ENCODE results near the gene CES2.

Gene CES2

DNA sequence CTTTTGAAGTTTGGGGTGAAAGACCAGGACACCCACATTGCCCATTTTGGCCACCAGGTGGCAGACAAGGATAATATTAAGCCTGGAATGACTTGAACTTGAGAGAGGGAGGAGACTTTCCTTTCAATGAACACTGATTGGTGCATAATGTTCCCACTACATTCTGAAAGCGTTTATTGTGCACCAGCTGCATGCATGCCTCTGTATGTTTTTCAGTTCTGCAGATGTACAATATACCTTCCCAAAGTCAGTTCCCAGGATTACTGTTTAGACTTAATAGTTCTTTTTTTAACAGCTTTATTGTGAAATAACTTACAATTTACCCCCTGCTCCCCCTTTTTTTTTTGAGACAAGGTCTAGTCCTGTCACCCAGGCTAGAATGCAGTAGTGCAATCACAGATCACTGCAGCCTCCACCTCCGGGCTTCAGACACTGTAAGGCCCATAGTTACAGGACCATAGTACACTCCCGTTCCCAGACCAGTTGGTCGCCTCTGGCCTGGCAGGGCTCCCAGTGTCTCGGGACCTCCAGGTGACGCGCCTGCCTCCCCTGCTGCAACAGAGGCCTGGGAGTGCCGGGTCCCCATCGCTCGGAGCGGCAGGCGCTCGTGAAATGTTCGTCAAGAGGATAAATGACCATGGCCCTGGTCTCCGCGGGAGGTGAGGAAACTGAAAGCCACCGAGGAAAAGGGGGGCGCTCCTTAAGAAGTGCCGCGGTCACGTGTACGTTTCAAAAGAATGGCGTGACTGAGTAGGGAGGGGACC is 12.2 kb downstream of the CES2 start:
- Histone ChIP-seq H3K27me3 (ENCODE audit: insufficient read depth, low read length) (no peaks in the 10 kb centered on the region; the same call in 1 of the 2 replicates), H3K79me2 (ENCODE audit: control insufficient read depth, insufficient read depth, low read length, unreplicated experiment) (no peaks in the 10 kb centered on the region), H3K4me3 (ENCODE audit: low read depth, low read length) (peak overlapping the region; percentile 81), H3K36me3 (ENCODE audit: insufficient read depth, low read length) (no peaks in the 10 kb centered on the region), H3K4me1 (ENCODE audit: control insufficient read depth, insufficient read depth, low read length, unreplicated experiment) (no peaks in the 10 kb centered on the region), H3K27ac (ENCODE audit: low read depth, low read length) (no peak overlapping the region), H2AFZ (ENCODE audit: low read length, unreplicated experiment) (peak overlapping the region; percentile 98)

DNA sequence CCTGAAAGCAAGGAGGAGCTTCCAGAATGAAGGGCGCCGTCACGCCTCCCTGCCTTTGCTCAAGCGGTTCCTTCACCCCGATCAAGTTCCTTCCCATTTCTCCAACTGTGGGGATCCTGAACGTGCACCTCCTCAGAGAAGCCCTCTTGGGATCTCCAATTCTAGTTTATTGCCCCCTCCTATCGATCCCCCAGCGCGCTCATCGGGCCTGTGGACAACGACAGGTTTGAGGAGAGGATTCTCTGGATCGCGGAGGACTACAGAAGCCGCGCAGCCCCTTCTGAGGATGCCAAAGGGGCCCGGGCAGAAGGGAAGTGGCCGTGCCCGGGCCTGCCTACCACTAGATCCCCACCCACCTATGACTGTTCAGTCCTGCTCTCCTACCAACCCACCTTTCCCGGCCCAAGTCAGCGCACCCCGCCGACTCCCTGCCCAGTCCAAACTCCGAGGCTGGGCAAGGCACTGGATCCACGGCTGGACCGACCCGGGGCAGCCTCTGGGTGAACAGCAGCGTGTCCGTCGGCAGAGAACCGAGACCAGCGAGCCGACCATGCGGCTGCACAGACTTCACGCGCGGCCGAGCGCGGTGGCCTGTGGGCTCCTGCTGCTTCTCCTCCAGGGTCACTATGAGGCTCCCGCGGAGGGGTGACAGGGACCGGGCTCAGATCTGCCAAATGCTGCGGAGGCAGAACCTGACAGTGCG is 13.0 kb downstream of the CES2 start:
- no peaks in the 10 kb centered on the region for H3K36me3 ChIP-seq (ENCODE audit: insufficient read depth, low read length)
- H3K79me2 ChIP-seq (ENCODE audit: control insufficient read depth, insufficient read depth, low read length, unreplicated experiment), result no peaks in the 10 kb centered on the region
- H3K4me3 ChIP-seq (ENCODE audit: low read depth, low read length), result peak overlapping the region; percentile 81
- H2AFZ ChIP-seq (ENCODE audit: low read length, unreplicated experiment), result peak overlapping the region; percentile 98
- H3K27me3 ChIP-seq (ENCODE audit: insufficient read depth, low read length), result no peaks in the 10 kb centered on the region; the same call in 1 of the 2 replicates
- H3K4me1 ChIP-seq (ENCODE audit: control insufficient read depth, insufficient read depth, low read length, unreplicated experiment), result no peaks in the 10 kb centered on the region
- H3K27ac ChIP-seq (ENCODE audit: low read depth, low read length), result no peak overlapping the region

DNA sequence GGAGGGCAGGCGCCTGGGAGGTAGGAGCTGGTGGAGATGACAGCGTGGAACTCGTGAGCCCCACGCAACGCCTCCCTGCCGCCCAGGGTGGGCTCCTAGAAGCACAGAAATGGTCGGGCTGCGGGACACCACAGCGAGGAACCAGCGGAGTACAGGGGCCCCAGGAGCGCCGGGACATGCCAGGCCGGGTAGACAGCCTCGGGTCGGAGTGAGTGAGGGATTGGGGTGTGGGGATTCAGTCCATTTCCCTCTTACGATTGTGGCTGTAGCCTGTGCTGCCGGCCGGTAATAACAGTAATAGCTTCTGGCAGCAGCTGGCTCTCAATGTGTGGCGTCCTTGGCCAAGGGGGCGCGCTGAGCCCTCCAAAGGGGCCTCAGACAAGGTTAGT is 13.5 kb downstream of the CES2 start:
- peak overlapping the region; percentile 98 for H2AFZ ChIP-seq (ENCODE audit: low read length, unreplicated experiment)
- H3K36me3 ChIP-seq (ENCODE audit: insufficient read depth, low read length), result no peaks in the 10 kb centered on the region
- H3K4me1 ChIP-seq (ENCODE audit: control insufficient read depth, insufficient read depth, low read length, unreplicated experiment), result no peaks in the 10 kb centered on the region
- no peaks in the 10 kb centered on the region for H3K79me2 ChIP-seq (ENCODE audit: control insufficient read depth, insufficient read depth, low read length, unreplicated experiment)
- H3K27me3 ChIP-seq (ENCODE audit: insufficient read depth, low read length), result no peaks in the 10 kb centered on the region; the same call in 1 of the 2 replicates
- no peak overlapping the region for H3K27ac ChIP-seq (ENCODE audit: low read depth, low read length)
- peak overlapping the region; percentile 81 for H3K4me3 ChIP-seq (ENCODE audit: low read depth, low read length)

DNA sequence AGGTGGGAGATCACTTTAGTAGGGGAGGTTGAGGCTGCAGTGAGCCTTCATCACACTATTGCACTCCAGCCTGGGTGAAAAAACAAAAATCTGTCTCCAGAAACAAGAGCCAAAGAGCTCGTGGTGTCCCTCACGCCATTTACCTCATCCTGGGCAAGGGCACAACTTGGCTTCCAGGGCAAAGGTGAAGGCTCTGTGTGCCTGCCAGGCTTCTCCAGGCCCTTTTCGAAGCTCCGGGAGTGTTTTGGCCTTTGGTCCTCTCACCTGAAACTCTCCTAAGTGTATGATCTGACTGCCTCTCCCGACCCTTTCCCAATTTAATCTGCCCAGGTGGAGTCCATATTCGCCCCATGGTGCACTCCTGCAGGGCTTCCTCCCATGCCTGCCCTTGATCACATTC is 14.2 kb downstream of the CES2 start:
- H3K27me3 ChIP-seq (ENCODE audit: insufficient read depth, low read length), result no peaks in the 10 kb centered on the region; the same call in 1 of the 2 replicates
- no peaks in the 10 kb centered on the region for H3K36me3 ChIP-seq (ENCODE audit: insufficient read depth, low read length)
- H3K4me1 ChIP-seq (ENCODE audit: control insufficient read depth, insufficient read depth, low read length, unreplicated experiment), result no peaks in the 10 kb centered on the region
- H3K79me2 ChIP-seq (ENCODE audit: control insufficient read depth, insufficient read depth, low read length, unreplicated experiment), result no peaks in the 10 kb centered on the region
- H3K4me3 ChIP-seq (ENCODE audit: low read depth, low read length), result no peak overlapping the region
- no peak overlapping the region for H2AFZ ChIP-seq (ENCODE audit: low read length, unreplicated experiment)
- H3K27ac ChIP-seq (ENCODE audit: low read depth, low read length), result no peak overlapping the region

DNA sequence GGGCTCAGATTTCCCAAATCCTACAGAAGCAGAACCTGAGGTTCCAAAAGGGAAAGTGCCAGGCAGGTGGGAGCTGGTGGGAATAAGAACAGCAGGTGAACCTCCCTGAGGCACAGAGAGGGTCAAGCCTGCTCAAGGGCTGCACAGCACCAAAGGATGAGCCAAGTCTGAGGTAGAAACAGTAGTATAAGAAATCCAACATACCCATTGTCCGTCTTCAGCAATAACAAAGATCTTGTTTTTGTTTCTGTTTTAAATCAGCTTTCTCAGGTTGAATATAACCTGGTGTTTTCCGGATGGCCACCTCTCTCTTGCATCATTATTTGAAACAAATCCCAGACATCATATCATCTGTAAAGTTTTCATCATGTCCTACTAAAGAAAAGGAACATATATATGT is 15.1 kb downstream of the CES2 start:
- no peaks in the 10 kb centered on the region for H3K4me1 ChIP-seq (ENCODE audit: control insufficient read depth, insufficient read depth, low read length, unreplicated experiment)
- H3K36me3 ChIP-seq (ENCODE audit: insufficient read depth, low read length), result no peaks in the 10 kb centered on the region
- H3K4me3 ChIP-seq (ENCODE audit: low read depth, low read length), result no peak overlapping the region
- no peak overlapping the region for H3K27ac ChIP-seq (ENCODE audit: low read depth, low read length)
- no peaks in the 10 kb centered on the region; the same call in 1 of the 2 replicates for H3K27me3 ChIP-seq (ENCODE audit: insufficient read depth, low read length)
- no peaks in the 10 kb centered on the region for H3K79me2 ChIP-seq (ENCODE audit: control insufficient read depth, insufficient read depth, low read length, unreplicated experiment)
- H2AFZ ChIP-seq (ENCODE audit: low read length, unreplicated experiment), result no peak overlapping the region

DNA sequence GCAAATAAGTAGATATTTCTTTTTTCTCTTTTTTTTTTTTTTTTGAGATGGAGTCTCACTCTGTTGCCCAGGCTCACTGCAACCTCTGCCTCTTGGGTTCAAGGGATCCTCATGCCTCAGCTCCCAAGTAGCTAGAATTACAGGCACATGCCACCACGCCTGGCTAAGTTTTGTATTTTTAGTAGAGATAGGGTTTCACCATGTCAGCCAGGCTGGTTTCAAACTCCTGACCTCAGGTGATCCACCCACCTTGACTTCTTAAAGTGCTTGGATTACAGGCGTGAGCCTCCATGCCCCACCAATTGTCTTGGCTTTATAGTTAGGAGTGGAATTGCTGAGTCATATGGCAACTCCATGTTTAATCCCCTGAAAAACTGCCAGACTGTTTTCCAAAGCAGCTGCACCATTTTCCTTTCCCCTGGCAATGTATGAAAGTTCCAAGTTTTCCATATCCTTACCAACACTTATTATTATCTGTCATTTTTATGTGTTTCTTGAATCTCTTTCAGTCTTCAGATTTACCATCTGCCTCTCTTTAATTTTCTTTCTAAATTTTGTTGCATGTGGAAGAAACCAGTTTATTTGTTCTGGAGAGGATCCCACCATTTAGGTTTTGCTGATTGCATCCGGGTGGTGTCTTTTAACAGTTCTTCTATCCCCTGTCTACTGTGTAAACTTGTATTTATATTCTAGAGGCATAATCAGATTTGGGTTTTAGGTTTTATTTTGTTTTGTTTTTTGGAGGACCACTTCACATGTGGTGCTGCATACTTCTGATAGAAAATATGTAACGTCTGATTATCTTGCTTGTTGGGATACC is 15.9 kb downstream of the CES2 start:
- Histone ChIP-seq H3K4me1 (ENCODE audit: control insufficient read depth, insufficient read depth, low read length, unreplicated experiment) (no peaks in the 10 kb centered on the region), H2AFZ (ENCODE audit: low read length, unreplicated experiment) (no peak overlapping the region), H3K27me3 (ENCODE audit: insufficient read depth, low read length) (no peaks in the 10 kb centered on the region; the same call in 1 of the 2 replicates), H3K36me3 (ENCODE audit: insufficient read depth, low read length) (no peaks in the 10 kb centered on the region), H3K27ac (ENCODE audit: low read depth, low read length) (no peak overlapping the region), H3K79me2 (ENCODE audit: control insufficient read depth, insufficient read depth, low read length, unreplicated experiment) (no peaks in the 10 kb centered on the region), H3K4me3 (ENCODE audit: low read depth, low read length) (no peak overlapping the region)

DNA sequence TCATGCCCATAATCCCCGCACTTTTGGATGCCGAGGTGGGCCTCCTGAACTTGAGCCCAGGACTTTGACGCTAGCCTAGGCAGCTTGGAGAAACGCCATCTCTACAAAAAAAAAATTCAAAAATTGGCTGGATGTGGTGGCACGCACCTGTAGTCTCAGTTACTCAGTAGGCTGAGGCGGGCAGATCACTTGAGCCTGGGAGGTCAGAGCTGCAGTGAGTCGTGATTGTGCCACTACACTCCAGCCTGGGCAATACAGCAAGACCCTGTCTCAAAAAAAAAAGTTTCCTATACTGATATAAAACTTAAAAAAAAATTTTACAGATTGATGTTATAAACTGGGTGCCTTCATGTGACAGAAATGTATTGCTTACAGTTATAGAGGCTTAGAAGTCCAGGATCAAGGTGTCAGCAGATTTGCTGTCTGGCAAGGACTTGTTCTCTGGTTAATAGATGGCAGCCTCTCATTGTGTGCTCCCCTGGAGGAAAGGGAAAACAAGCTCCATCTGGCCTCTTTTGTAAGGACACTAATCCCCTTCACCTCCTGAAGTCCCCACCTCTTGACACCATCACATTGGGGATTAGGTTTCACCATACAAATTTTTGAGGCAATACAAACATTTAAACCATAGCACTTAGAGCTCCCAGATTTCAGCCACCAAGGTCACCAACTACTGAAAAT is 17.3 kb downstream of the CES2 start:
- Histone ChIP-seq H3K79me2 (ENCODE audit: control insufficient read depth, insufficient read depth, low read length, unreplicated experiment) (no peaks in the 10 kb centered on the region), H3K27ac (ENCODE audit: low read depth, low read length) (no peak overlapping the region), H3K4me1 (ENCODE audit: control insufficient read depth, insufficient read depth, low read length, unreplicated experiment) (no peaks in the 10 kb centered on the region), H3K4me3 (ENCODE audit: low read depth, low read length) (no peak overlapping the region), H3K36me3 (ENCODE audit: insufficient read depth, low read length) (no peaks in the 10 kb centered on the region), H3K27me3 (ENCODE audit: insufficient read depth, low read length) (no peaks in the 10 kb centered on the region; the same call in 1 of the 2 replicates), H2AFZ (ENCODE audit: low read length, unreplicated experiment) (no peak overlapping the region)

DNA sequence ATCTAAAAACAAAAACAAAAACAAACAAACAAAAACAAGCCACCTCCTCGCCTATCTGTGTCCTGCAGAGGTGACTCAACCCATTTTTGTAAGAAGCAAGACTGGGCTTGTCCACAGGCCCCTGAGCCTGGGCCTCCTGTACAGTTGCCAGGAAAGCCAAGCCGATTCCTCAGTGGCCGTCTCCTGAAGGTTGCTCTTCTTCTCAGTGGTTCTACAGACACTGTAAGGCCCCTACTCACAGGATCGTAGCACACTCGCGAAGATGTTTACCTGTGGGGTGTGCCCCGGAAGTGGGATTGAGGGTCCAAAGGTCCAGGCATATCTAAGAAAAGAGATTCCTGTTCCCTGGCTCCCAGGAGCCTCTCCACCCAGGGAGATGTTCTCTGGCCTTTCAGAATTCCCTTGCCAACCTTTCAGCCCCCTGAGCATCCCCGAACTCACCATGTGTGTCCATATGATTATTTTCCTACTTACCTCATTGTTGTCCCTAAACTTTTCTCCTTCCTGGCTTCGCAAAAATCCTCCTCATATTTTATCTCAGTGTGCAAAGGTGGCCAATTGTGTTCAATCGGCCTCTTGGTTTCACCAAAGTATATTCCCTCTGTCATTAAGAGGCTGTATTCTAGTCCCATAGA is 18.3 kb downstream of the CES2 start:
- Histone ChIP-seq H3K27ac (ENCODE audit: low read depth, low read length) (no peak overlapping the region), H3K27me3 (ENCODE audit: insufficient read depth, low read length) (peaks cover 3% of the 10 kb centered on the region), H3K79me2 (ENCODE audit: control insufficient read depth, insufficient read depth, low read length, unreplicated experiment) (no peaks in the 10 kb centered on the region), H2AFZ (ENCODE audit: low read length, unreplicated experiment) (no peak overlapping the region), H3K36me3 (ENCODE audit: insufficient read depth, low read length) (no peaks in the 10 kb centered on the region), H3K4me3 (ENCODE audit: low read depth, low read length) (no peak overlapping the region), H3K4me1 (ENCODE audit: control insufficient read depth, insufficient read depth, low read length, unreplicated experiment) (no peaks in the 10 kb centered on the region)

DNA sequence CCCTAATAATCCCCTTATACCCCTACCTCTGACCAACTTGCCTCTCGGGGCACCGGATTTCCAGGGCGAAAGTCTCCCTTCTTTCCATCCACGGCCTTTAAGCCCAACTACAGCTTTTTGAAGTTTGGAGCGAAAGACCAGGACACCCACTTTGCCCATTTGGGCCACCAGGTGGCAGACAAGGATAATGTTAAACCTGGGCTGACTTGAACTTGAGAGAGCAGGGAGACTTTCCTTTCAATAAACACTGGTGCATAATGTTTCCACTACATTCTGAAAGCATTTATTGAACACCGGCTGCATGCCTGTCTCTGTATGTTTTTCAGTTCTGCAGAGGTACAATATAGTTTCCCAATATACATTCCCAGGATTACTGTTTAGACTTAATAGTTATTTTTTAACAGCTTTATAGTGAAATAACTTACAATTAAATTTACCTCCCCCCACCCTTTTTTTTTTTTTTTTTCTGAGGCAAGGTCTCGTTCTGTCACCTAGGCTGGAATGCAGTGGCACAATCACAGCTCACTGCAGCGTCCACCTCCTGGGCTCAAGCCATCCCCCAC is 18.9 kb downstream of the CES2 start:
- Histone ChIP-seq H3K27ac (ENCODE audit: low read depth, low read length) (no peak overlapping the region), H2AFZ (ENCODE audit: low read length, unreplicated experiment) (no peak overlapping the region), H3K36me3 (ENCODE audit: insufficient read depth, low read length) (no peaks in the 10 kb centered on the region), H3K79me2 (ENCODE audit: control insufficient read depth, insufficient read depth, low read length, unreplicated experiment) (no peaks in the 10 kb centered on the region), H3K4me1 (ENCODE audit: control insufficient read depth, insufficient read depth, low read length, unreplicated experiment) (no peaks in the 10 kb centered on the region), H3K27me3 (ENCODE audit: insufficient read depth, low read length) (peaks cover 3% of the 10 kb centered on the region; the same call in 1 of the 2 replicates), H3K4me3 (ENCODE audit: low read depth, low read length) (no peak overlapping the region)

All from ACC112 (cell line).